AG04450 (cell line): ENCODE data around the gene NUP43. TPM values are rescaled to one million over a fixed set of nuclear protein-coding genes. Genes with fewer than 3 reads are reported as not detected.

ENCODE experiments used
- CTCF ChIA-PET: fragments of 300-600, 350-600 bp; formaldehyde crosslinking; extraction: SDS; loops from one replicate; lab custom pipeline; 2022; ENCODE audit warnings: antibody characterized with exemption, inconsistent platforms; lab: Charles Lee
- POLR2A ChIA-PET: fragments of 350-600 bp; formaldehyde crosslinking; extraction: SDS; loops from one replicate; lab custom pipeline; 2021; ENCODE audit warnings: antibody characterized with exemption, inconsistent platforms; lab: Yijun Ruan, JAX
- DNase-seq: peaks from one replicate; pipeline ENCODE4 v3.0.0-alpha.2; 2011; ENCODE audit warnings: low read depth, low spot score
- H3K27ac ChIP-seq: one replicate; pipeline ENCODE4 v1.5.1; 2012; ENCODE audit warnings: low read depth, low read length, control low read depth
- H3K27me3 ChIP-seq: one replicate; pipeline ENCODE4 v1.6.0; 2012; ENCODE audit warnings: low read length; ENCODE audit not compliant: control insufficient read depth, insufficient read depth
- H3K4me3 ChIP-seq: 2 replicates; pipeline ENCODE4 v1.5.1; 2011; ENCODE audit warnings: mild to moderate bottlenecking, low read depth, low read length, control low read depth
- H3K9me3 ChIP-seq: 2 replicates; pipeline ENCODE4 v1.5.1; 2012; ENCODE audit warnings: low read length; ENCODE audit not compliant: control insufficient read depth, insufficient read depth
- CTCF ChIP-seq: IDR thresholded peaks from 2 replicates; pipeline ENCODE4 v1.5.1; 2011; ENCODE audit warnings: low read depth, low read length, control low read depth, inconsistent platforms
- polyA plus RNA-seq: library from polyadenylated mRNA; depleted of rRNA; stranded (reverse); fragments of >200 nt; gene quantifications from 2 replicates; pipeline ENCODE4 v1.2.3, GENCODE V29; 2011; rRNA removed

Gene NUP43
- polyA plus RNA-seq, 1 experiment: 27.9 TPM

GRCh38 chr6:149681209-149681608 is 65.1 kb downstream of the NUP43 start:
- no peak for DNase-seq
- no peaks in the 10 kb centered on the region for H3K27me3 ChIP-seq
- no peak overlapping the region for H3K27ac ChIP-seq
- no peaks in the 10 kb centered on the region for H3K9me3 ChIP-seq
- CTCF ChIA-PET: no interaction called here
- no peak overlapping the region for H3K4me3 ChIP-seq
- TF ChIP-seq CTCF: no peak
- POLR2A ChIA-PET: no interaction called here

GRCh38 chr6:149680503-149680902 is 65.8 kb downstream of the NUP43 start:
- no peak for TF ChIP-seq CTCF
- Histone ChIP-seq H3K27ac (no peak overlapping the region), H3K4me3 (no peak overlapping the region), H3K27me3 (no peaks in the 10 kb centered on the region), H3K9me3 (no peaks in the 10 kb centered on the region)
- CTCF ChIA-PET: no interaction called here
- POLR2A ChIA-PET: interaction anchor here (0.6 kb wide), 1 partner anchor 16 kb away, joined by 7 read pairs; no protein-coding TSS in a partner anchor
- DNase-seq: no peak

Other genes with a start within 250 kb of the NUP43 start
- gene PPIL4, start 200.5 kb downstream of the NUP43 start, polyA plus RNA-seq: 12.0 and 14.7 TPM in 2 replicates
- 28.3 and 42.0 TPM in 2 replicates for gene GINM1, start 180.2 kb downstream of the NUP43 start, polyA plus RNA-seq
- gene KATNA1, start 97.8 kb downstream of the NUP43 start, polyA plus RNA-seq: 27.4 and 37.4 TPM in 2 replicates
- 13.1 and 17.6 TPM in 2 replicates for gene LATS1, start 28.4 kb downstream of the NUP43 start, polyA plus RNA-seq
- 77.5 and 96.2 TPM in 2 replicates for gene PCMT1, start 3.2 kb upstream of the NUP43 start, polyA plus RNA-seq
- gene LRP11, start 117.8 kb upstream of the NUP43 start, polyA plus RNA-seq: 64.3 and 71.0 TPM in 2 replicates
- gene RAET1E, start 151.6 kb upstream of the NUP43 start, polyA plus RNA-seq: not detected in 2 replicates
- gene RAET1G, start 176.6 kb upstream of the NUP43 start, polyA plus RNA-seq: 3.0 TPM in 2 replicates
- 6.3 and 7.9 TPM in 2 replicates for gene ULBP2, start 195.5 kb upstream of the NUP43 start, polyA plus RNA-seq
- gene ULBP1, start 217.4 kb upstream of the NUP43 start, polyA plus RNA-seq: 2.6 and 2.8 TPM in 2 replicates